ENCODE measurements around the gene PPFIA1. TPM values are rescaled to one million over a fixed set of nuclear protein-coding genes. Genes with fewer than 3 reads are reported as not detected.

The PPFIA1 gene
- total RNA-seq, 6 experiments from 2014 or later: 21.1 to 27.0 (median 22.7) TPM

DNA sequence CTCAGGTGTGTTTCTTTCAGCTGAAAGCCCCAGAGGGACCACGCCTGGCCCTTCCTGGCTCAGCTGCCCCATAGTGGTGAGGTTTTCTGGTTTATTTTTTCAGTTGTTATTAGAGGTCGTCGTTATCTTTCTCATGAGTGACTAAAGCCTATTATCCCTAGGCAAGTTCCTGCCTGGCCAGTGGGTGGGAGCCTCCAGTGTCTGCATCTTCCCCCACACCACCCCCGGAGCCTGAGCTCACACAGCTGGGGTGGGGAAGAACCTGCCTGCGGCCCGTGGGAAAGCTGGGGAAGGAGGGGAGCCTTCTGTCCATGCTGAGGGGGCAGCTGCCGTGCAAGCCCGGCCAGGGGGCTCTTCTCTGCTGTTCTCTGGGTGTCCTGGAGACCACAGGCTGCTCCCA, 24.3 kb upstream of the PPFIA1 start:
- no peak for DNase-seq
- Histone ChIP-seq H3K4me3 (no peak overlapping the region), H3K27me3 (no peaks in the 10 kb centered on the region), H3K27ac (no peak overlapping the region), H3K4me1 (no peaks in the 10 kb centered on the region), H3K36me3 (no peaks in the 10 kb centered on the region), H3K9me3 (no peaks in the 10 kb centered on the region)
- intact Hi-C loops (cut with DNase I): no loop called here
- TF ChIP-seq, protein P1, sequence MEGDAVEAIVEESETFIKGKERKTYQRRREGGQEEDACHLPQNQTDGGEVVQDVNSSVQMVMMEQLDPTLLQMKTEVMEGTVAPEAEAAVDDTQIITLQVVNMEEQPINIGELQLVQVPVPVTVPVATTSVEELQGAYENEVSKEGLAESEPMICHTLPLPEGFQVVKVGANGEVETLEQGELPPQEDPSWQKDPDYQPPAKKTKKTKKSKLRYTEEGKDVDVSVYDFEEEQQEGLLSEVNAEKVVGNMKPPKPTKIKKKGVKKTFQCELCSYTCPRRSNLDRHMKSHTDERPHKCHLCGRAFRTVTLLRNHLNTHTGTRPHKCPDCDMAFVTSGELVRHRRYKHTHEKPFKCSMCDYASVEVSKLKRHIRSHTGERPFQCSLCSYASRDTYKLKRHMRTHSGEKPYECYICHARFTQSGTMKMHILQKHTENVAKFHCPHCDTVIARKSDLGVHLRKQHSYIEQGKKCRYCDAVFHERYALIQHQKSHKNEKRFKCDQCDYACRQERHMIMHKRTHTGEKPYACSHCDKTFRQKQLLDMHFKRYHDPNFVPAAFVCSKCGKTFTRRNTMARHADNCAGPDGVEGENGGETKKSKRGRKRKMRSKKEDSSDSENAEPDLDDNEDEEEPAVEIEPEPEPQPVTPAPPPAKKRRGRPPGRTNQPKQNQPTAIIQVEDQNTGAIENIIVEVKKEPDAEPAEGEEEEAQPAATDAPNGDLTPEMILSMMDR (IDR thresholded peaks at IDR 0.05): no peak
- no peak for TF ChIP-seq POLR2A (IDR thresholded peaks at IDR 0.05)
- ATAC-seq: no peak
- 63% methylated on average over 6 of the region's 8 CpGs for WGBS (ENCODE audit: insufficient coverage, low coverage, low lambda C conversion rate, missing lambda C conversion rate)

DNA sequence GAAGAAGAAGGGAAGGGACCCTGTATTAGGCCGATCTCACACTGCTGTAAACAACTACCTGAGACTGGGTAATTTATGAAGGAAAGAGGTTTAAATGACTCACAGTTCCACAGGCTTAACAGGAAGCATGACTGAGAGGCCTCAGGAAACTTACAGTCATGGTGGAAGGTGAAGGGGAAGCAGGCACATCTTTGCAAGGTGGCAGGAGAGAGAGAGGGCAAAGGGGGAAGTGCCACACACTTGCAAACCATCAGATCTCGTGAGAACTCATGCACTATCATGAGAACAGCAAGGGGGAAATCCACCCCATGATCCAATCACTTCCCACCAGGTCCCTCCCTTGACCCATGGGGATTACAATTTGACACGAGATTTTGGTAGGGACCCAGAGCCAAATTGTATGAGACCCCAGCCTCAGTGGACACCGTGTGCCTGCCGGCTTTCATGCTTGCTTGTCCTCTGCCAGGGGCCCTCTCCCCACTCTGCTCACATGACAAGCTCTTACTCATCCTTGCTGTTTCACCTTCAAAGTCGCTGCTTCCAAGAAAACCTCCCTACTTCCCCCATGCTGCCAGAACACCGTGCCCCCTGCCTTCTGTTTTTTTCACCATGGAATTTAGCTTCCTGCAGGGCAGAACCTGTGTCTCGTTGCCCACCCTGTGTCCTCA, 23.3 kb upstream of the PPFIA1 start:
- Histone ChIP-seq H3K27ac (no peak overlapping the region), H3K36me3 (no peaks in the 10 kb centered on the region), H3K9me3 (no peaks in the 10 kb centered on the region), H3K4me1 (no peaks in the 10 kb centered on the region), H3K4me3 (no peak overlapping the region), H3K27me3 (no peaks in the 10 kb centered on the region)
- intact Hi-C loops (cut with DNase I): no loop called here
- DNase-seq: no peak
- TF ChIP-seq, protein P1 (IDR thresholded peaks at IDR 0.05): no peak
- no peak for TF ChIP-seq POLR2A (IDR thresholded peaks at IDR 0.05)
- no peak for ATAC-seq
- WGBS (ENCODE audit: insufficient coverage, low coverage, low lambda C conversion rate, missing lambda C conversion rate): 61% methylated on average over 5 of the region's 8 CpGs

DNA sequence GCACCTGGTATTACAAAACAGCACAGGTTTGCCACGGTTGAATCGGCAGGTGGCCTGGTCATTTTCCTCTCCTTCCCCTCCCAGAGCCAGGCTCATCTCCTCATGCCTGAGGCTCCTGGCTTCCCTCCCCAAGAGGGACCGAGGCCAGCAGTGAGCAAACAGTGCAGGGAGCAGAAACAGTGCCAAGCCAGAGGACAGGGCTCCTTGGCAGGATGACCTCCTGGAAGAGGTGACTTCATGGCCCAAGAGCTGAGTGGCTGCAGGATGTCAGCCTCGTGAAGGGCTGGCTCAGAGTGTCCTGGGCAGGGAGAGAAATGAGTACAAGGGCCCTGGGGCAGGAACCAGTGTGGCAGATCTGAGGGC, 22.8 kb upstream of the PPFIA1 start:
- 19% methylated on average over 3 of the region's 4 CpGs for WGBS (ENCODE audit: insufficient coverage, low coverage, low lambda C conversion rate, missing lambda C conversion rate)
- DNase-seq: no peak

DNA sequence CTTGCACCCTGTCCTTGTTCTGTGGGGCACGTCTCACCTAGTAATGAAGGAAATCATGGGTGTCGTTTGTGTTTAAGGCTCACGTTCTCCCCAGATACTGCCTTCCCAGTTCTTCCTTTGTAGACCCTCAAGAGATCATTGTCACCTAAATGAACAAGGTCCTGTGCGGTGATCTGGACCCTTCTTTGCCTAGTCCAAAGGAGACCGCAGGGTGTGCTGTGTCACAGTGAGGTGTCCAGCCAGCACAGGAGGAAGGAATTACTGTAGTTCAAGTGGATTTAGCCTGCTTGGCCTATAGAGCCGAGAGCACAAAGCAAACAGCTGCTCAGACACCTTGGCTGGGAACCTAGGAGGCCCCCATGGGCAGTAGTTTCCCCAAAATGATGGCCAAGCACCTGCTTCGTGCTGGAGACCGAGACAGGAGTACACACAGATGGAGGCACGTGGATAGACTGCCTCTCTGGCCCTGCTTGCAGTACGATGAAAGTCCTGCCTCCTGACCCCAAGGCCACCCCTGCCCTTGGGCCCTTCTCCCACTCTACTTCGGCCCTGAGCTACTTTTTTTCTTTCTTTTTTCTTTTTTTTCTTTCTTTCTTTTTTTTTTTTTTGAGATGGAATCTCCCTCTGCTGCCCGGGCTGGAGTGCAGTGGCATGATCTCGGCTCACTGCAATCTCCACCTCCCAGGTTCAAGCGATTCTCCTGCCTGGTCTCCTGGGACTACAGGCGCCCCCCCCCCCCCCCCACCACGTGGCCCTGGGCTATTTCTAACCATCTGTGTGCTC, 19.4 kb upstream of the PPFIA1 start:
- DNase-seq: no peak
- intact Hi-C loops (cut with DNase I): no loop called here
- Histone ChIP-seq H3K27me3 (no peaks in the 10 kb centered on the region), H3K36me3 (no peaks in the 10 kb centered on the region), H3K4me1 (no peaks in the 10 kb centered on the region), H3K27ac (no peak overlapping the region), H3K4me3 (no peak overlapping the region), H3K9me3 (no peaks in the 10 kb centered on the region)
- WGBS (ENCODE audit: insufficient coverage, low coverage, low lambda C conversion rate, missing lambda C conversion rate): 53% methylated on average over 4 of the region's 16 CpGs
- ATAC-seq: no peak
- TF ChIP-seq POLR2A (IDR thresholded peaks at IDR 0.05): no peak
- TF ChIP-seq, protein P1 (IDR thresholded peaks at IDR 0.05): no peak

More for the DNA sequence above, 22.8 kb upstream of the PPFIA1 start:
- TF ChIP-seq, protein P1 (IDR thresholded peaks at IDR 0.05): no peak
- TF ChIP-seq POLR2A (IDR thresholded peaks at IDR 0.05): no peak
- Histone ChIP-seq H3K4me1 (no peaks in the 10 kb centered on the region), H3K27ac (no peak overlapping the region), H3K36me3 (no peaks in the 10 kb centered on the region), H3K27me3 (no peaks in the 10 kb centered on the region), H3K9me3 (no peaks in the 10 kb centered on the region), H3K4me3 (no peak overlapping the region)
- intact Hi-C loops (cut with DNase I): no loop called here
- peak in 2 of 4 donors; percentile 24 to 74 for ATAC-seq

All from right lobe of liver (tissue), 6 donors.